ENCODE results near the gene HDAC4. TPM values are rescaled to one million over a fixed set of nuclear protein-coding genes. Genes with fewer than 3 reads are reported as not detected.

HDAC4 gene
- total and polyA plus RNA-seq, 9 of the 15 experiments (the other 6 are each of a cell fraction or from before 2014, with no cell fraction given), result 0.11 to 20.2 (median 4.0) TPM

GRCh38 chr2:239206042-239206441 is 194.8 kb downstream of the HDAC4 start:
- H3K4me3 ChIP-seq, result no peak overlapping the region
- no peak for DNase-seq (ENCODE audit: extremely low read depth in 1 of 4, low spot score in 3 of 4)
- H3K9ac ChIP-seq (ENCODE audit: insufficient read depth in 1 of 2, low read depth in 2 of 2, low read length in 2 of 2), result no peak overlapping the region
- H3K36me3 ChIP-seq (ENCODE audit: control insufficient read depth, insufficient read depth, low read length), result no peaks in the 10 kb centered on the region
- ATAC-seq, result no peak
- H3K4me2 ChIP-seq (ENCODE audit: insufficient read depth, low read length), result no peak overlapping the region
- H3K9me3 ChIP-seq (replicated peaks; ENCODE audit: control insufficient read depth, insufficient read depth, low read depth, low read length), result no peaks in the 10 kb centered on the region
- no peak for FAIRE-seq
- POLR2A ChIA-PET, result no interaction called here
- H3K79me2 ChIP-seq (ENCODE audit: control insufficient read depth, insufficient read depth, low read length), result no peaks in the 10 kb centered on the region
- WGBS (ENCODE audit: insufficient coverage, low coverage, missing lambda C conversion rate), result 76% methylated on average over 4 of the region's 5 CpGs
- CTCF ChIA-PET (ENCODE audit: low intra/inter-chr PET ratio), result no interaction called here
- TF ChIP-seq HDGF (IDR thresholded peaks at IDR 0.05) (no peak), ILF3 (IDR thresholded peaks at IDR 0.05; ENCODE audit: borderline replicate concordance) (no peak), ZNF79 (CRISPR knock-in tag; IDR thresholded peaks at IDR 0.05; ENCODE audit: low read depth) (no peak)
- H3K4me1 ChIP-seq (replicated peaks in 1 of 2; ENCODE audit: control insufficient read depth in 2 of 2, insufficient read depth in 2 of 2, low read length in 2 of 2), result no peaks in the 10 kb centered on the region; a peak in 2 of 5 replicates
- H3K9me1 ChIP-seq (ENCODE audit: control insufficient read depth, insufficient read depth, low read length), result no peaks in the 10 kb centered on the region
- H3K27ac ChIP-seq (ENCODE audit: extremely low read depth, low read depth, low read length), result no peak overlapping the region
- H2AFZ ChIP-seq (ENCODE audit: low read depth, low read length), result no peak overlapping the region
- in situ Hi-C loops (cut with MboI) (no loop called here), intact Hi-C loops (cut with micrococcal nuclease) (no loop called here)
- H3K27me3 ChIP-seq (ENCODE audit: control insufficient read depth in 2 of 2, insufficient read depth in 2 of 2, low read length in 2 of 2), result no peaks in the 10 kb centered on the region
- BruUV-seq (replicated peaks), result no TSS peak
- no peaks in the 10 kb centered on the region for H4K20me1 ChIP-seq (replicated peaks; ENCODE audit: control insufficient read depth, insufficient read depth, low read length)

- Histone ChIP-seq H4K20me1 (replicated peaks; ENCODE audit: control insufficient read depth, insufficient read depth, low read length) (no peaks in the 10 kb centered on the region), H3K4me2 (ENCODE audit: insufficient read depth, low read length) (no peak overlapping the region), H3K9ac (ENCODE audit: insufficient read depth in 1 of 2, low read depth in 2 of 2, low read length in 2 of 2) (no peak overlapping the region), H2AFZ (ENCODE audit: low read depth, low read length) (no peak overlapping the region), H3K9me3 (replicated peaks; ENCODE audit: control insufficient read depth, insufficient read depth, low read depth, low read length) (no peaks in the 10 kb centered on the region), H3K79me2 (ENCODE audit: control insufficient read depth, insufficient read depth, low read length) (no peaks in the 10 kb centered on the region), H3K4me3 (no peak overlapping the region), H3K27ac (ENCODE audit: extremely low read depth, low read depth, low read length) (no peak overlapping the region), H3K4me1 (replicated peaks in 1 of 2; ENCODE audit: control insufficient read depth in 2 of 2, insufficient read depth in 2 of 2, low read length in 2 of 2) (no peaks in the 10 kb centered on the region; a peak in 2 of 5 replicates), H3K36me3 (ENCODE audit: control insufficient read depth, insufficient read depth, low read length) (no peaks in the 10 kb centered on the region), H3K27me3 (ENCODE audit: control insufficient read depth in 2 of 2, insufficient read depth in 2 of 2, low read length in 2 of 2) (no peaks in the 10 kb centered on the region), H3K9me1 (ENCODE audit: control insufficient read depth, insufficient read depth, low read length) (no peaks in the 10 kb centered on the region)
- intact Hi-C loops (cut with micrococcal nuclease) (no loop called here), in situ Hi-C loops (cut with MboI) (no loop called here)
- DNase-seq (ENCODE audit: extremely low read depth in 1 of 4, low spot score in 3 of 4) (no peak), ATAC-seq (no peak), FAIRE-seq (no peak)
- 66% methylated on average over 10 of the region's 11 CpGs for WGBS (ENCODE audit: insufficient coverage, low coverage, missing lambda C conversion rate)
- POLR2A ChIA-PET, result interaction anchor here (1.5 kb wide), 1 partner anchor 45 kb away, joined by 3 read pairs; no protein-coding TSS in a partner anchor
- CTCF ChIA-PET (ENCODE audit: low intra/inter-chr PET ratio), result no interaction called here
- TF ChIP-seq MEIS2 (IDR thresholded peaks at IDR 0.05; ENCODE audit: partially characterized antibody) (no peak), ZFPM2 (CRISPR knock-in tag; IDR thresholded peaks at IDR 0.05) (no peak)
- BruUV-seq (replicated peaks), result no TSS peak
Measured at GRCh38 chr2:239204876-239205468, 195.8 kb downstream of the HDAC4 start.
